GM21723 (cell line): ENCODE measurements around the gene CTU1.

Experiments
- ATAC-seq: cut with Tn5 transposase; IDR thresholded peaks from one replicate; pipeline ENCODE4 v1.9.1; 2021; ENCODE audit warnings: mild to moderate bottlenecking, moderate library complexity; ENCODE audit not compliant: unreplicated experiment

Gene CTU1

GRCh38 chr19:51135004-51135403 lies 26.8 kb upstream of the CTU1 start:
- no peak for ATAC-seq

GRCh38 chr19:51131780-51132680 lies 23.8 kb upstream of the CTU1 start:
- ATAC-seq: no peak

GRCh38 chr19:51129716-51130115 lies 21.5 kb upstream of the CTU1 start:
- no peak for ATAC-seq

- no peak for ATAC-seq
Observed at GRCh38 chr19:51128227-51128626, 20.0 kb upstream of the CTU1 start.

DNA sequence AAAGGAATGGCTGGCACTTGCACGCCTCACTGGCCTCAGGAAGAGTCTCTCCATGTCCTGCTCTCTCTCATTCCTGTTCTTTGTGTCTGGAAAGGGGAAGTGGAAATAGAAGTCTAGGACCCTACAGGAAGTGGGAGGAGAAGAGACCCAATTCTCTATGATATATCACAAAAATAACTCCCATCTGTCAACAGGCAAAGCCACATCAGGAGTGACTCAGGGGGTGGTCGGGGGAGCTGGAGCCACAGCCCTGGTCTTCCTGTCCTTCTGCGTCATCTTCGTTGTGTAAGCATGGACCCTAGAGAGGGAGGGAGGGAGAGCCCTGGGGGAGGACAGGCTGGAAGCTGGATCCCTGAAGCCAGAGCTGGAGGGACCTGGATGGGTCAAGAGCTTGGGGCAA lies 19.5 kb upstream of the CTU1 start:
- ATAC-seq: no peak

DNA sequence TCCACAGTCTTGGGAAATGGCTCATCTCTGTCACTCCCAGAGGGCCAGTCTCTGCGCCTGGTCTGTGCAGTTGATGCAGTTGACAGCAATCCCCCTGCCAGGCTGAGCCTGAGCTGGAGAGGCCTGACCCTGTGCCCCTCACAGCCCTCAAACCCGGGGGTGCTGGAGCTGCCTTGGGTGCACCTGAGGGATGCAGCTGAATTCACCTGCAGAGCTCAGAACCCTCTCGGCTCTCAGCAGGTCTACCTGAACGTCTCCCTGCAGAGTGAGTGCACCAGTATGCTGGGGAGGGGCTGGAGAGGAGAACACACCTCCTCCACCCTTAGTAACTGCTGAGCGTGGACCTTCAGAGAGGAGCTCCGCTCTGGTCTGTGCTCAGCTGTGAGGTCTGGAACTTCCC lies 18.8 kb upstream of the CTU1 start:
- no peak for ATAC-seq

GRCh38 chr19:51125421-51126075 lies 17.3 kb upstream of the CTU1 start:
- ATAC-seq: no peak

GRCh38 chr19:51124729-51125128 lies 16.5 kb upstream of the CTU1 start, which contains the start of gene SIGLEC9:
Gene SIGLEC9 (plus strand): TSS chr19:51124906. CDS start chr19:51124975, 69 bp downstream.
- no peak for ATAC-seq

DNA sequence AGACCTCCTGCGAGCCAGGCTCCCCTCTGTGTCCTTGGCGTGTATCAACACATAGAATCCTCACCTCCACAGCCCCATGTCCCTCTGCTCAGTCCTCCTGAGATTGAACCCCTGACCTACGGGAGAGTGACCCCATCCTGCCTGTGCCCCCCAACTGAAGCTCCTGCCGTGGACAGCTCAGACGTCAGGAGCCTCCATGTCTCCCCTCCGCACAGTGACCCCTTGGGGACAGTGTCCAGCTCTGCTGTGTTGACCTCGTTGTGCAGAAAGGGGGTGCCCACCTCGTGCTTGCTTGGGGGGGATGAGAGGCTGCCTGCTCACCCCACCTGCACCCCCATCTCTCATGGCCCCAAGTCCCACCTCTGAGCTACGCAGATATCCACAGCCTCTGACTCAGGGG lies 16.0 kb upstream of the CTU1 start:
- ATAC-seq: no peak

DNA sequence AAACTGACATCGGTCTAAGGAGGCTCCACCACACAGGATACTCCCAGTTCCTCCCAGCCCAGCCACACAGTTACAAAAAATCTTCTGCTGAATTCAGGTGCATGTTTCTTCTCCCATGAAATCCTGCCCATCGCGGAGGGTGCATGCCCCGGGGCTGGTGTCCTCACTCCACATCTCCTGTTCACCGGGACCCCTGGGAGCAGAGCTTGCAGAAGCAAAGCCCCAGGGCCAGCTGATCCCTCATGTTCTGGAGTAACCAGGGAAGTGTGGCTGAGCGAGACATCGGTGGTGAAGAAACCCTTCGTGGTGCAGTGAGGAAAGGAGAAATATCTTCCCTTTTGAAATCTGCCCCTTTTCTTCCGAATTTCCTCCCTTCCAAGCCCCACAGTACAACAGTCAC lies 15.6 kb upstream of the CTU1 start:
- no peak for ATAC-seq

DNA sequence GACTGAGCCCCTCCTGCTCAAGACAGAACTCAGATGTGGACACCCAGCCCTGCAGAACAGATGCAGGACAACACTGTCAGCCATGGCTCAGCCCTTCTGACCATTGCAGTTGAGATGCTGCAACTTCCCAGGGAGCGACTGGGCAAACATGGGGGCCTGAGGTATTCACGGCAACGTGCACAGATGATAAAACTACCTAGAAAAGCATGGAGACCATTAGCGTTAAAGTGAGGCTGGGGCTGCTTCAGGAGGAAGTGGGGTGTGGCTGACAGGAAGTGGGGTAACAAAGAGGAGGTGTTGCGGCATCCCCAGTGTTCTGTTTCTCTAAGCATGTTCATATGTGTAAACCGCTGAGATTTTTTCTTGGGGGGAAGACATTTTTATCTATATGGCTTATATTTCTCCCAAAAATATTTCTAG lies 15.2 kb upstream of the CTU1 start:
- no peak for ATAC-seq

DNA sequence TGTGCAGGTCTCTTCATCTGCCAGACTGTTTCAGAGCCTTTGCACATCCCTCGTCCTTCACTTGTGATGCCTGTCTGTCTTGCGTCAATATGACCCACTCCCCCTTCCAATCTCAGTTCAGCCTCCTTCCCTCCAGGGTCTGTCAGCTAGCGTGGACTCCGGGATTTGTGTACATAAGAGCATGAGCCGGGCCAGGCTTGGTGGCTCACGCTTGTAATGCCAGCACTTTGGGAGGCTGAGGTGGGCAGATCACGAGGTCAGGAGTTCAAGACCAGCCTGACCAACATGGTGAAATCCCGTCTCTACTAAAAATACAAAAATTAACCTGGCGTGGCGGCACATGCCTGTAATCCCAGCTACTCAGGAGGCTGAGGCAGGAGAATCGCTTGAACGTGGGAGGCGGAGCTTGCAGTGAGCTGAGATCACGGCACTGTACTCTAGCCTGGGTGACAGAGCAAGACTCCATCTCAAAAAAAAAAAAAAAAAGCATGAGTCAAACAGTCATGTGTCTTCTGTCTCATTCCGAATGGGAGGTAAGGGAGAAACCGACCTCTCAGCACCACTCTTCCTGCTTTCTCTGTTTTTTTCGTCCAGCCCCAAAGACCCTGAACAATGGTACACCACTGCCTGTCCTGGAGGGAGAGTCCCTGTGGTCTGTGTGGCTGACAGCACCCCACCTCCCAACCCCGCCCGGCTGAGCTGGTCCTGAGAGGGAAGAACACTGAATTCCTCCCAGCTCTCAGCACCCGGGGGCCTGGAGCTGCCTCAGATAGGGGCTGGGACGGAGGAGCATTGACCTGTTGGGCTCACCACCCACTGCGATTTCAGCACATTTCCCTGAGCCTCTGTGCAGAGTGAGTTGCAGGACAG lies 14.1 kb upstream of the CTU1 start:
- ATAC-seq: no peak

DNA sequence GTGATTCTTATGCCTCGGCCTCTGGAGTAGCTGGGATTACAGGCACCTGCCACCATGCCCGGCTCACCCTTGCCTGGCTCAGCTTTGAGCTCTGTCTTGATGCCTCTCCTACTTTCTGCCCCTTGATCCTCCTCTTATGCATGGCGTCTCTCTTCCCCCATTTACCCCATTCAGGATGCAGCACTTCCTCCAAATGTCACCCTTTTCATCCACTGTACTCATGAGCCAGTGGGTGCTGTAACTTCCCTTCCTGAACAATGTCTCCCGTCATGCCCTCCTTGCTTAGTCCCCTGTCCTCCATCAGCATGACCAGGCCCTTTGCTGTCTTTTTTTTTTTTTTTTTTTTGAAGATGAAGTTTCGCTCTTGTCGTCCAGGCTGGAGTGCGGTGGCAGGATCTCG lies 13.0 kb upstream of the CTU1 start:
- no peak for ATAC-seq

DNA sequence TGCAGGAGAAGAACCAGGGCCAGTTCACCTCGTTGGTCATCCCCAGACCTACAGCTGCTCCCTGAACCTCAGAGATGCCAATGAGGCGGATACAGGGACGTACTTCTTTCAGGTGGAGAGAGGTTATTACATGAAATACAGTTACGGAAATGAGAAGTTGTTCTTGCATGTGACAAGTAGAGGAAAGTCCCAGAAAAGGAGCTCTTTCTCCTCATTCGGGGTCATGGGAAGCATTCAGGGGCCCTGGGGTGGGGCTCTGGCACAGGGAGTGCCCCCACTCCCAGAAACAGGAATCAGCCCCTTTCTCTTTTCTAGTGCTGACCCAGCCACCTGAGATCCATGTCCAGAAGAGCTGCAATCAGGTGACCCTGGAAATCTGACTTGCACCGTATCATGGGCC lies 12.0 kb upstream of the CTU1 start:
- no peak for ATAC-seq

GRCh38 chr19:51119611-51120010 lies 11.4 kb upstream of the CTU1 start:
- ATAC-seq: no peak

GRCh38 chr19:51119101-51119500 lies 10.9 kb upstream of the CTU1 start:
- ATAC-seq: no peak

DNA sequence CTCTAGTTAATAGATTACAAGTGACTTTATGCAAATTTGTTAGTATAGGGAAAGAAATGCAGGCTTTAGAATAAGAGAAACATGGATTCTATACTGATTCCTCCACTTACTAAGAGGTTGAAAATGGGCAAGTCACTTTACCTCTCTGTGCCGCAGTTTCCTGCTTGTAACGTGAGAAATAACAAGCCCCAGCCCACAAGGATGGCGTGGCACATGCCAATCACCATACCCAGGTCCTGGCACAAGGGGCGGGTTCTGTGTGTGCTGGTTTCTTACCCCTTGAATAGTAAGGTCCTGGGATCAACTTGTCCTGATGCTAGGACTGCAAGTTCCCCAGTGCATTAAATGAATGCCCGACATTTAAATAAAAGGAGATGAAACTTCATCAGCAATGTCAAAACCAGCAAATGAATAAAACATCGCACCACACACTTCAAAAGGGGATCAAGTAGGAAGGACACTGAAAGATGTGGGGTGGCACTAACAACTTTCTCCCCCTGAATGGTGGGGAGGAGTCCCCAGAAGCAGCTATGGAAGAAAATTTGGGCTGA lies 8.6 kb upstream of the CTU1 start:
- no peak for ATAC-seq

DNA sequence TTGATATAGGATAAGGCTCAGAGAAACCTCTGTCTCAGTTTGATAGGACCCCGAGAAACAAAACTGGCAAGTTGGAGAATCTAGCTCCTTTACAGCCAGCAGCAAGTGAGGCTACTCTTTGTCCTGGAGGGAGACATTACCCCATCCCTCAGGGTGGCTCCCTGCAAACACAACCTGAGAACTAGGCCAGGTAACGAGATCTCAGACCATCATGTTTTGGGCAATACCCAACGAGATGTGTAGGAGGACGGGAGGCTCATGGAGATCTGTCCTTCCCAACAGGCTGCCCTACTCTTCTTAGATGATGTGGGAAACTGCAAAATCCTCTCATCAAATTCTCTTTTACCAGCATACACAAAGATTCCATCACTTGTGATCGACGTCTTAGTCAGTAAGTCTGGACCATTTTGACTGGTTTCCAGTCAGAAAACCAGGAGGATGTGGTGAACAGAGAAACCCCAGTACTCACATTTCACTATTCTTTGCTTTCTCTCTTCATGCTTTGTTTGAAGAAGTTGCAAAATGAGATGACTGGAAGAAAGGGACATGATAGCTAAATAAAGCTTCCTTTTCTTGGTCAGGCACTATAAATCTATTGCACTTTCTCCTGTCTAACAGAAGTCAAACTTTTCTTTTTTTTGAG lies 6.0 kb upstream of the CTU1 start:
- ATAC-seq: no peak

DNA sequence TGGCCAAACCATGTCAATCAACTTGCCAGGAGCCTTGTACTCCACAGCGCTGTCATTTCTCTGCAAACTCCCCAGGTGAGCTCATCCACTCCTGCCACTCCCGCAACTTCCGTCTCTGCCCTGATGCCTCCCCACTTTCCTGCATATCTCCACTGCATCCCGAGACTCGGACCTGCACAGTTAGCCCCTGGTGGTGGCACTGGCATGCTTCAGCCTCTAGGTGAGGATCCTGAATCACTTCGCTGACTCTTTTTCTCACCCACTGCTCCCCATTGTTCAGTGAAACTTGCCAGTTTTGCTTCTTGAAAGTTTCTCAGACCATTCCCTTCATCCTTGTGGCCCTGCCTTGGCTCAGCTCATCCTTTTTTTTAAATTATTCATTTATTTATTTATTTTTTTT lies 3.4 kb upstream of the CTU1 start:
- no peak for ATAC-seq

GRCh38 chr19:51110666-51110971 lies 2.4 kb upstream of the CTU1 start:
- ATAC-seq: no peak

- ATAC-seq: peak; percentile 13
Observed at GRCh38 chr19:51108805-51109146, 567 bp upstream of the CTU1 start.
